GM18520 (cell line): ENCODE measurements around the gene G6PC1.

Experiments
- ATAC-seq: cut with Tn5 transposase; IDR thresholded peaks from one replicate; pipeline ENCODE4 v1.9.1; 2021; ENCODE audit not compliant: unreplicated experiment

G6PC1 gene

GRCh38 chr17:42937712-42938596, 37.4 kb downstream of the G6PC1 start:
- no peak for ATAC-seq

GRCh38 chr17:42944211-42944610, 43.6 kb downstream of the G6PC1 start:
- no peak for ATAC-seq

- no peak for ATAC-seq
Measured at GRCh38 chr17:42946812-42947211, 46.2 kb downstream of the G6PC1 start.

- ATAC-seq = no peak
Measured at GRCh38 chr17:42950044-42950783, 49.6 kb downstream of the G6PC1 start.
